Eye (tissue), 1 donor: ENCODE data around the gene NDUFB10.

Source experiments
- DNase-seq: peaks from one replicate; pipeline ENCODE4 v3.0.0-alpha.2; 2015

NDUFB10 gene

DNA sequence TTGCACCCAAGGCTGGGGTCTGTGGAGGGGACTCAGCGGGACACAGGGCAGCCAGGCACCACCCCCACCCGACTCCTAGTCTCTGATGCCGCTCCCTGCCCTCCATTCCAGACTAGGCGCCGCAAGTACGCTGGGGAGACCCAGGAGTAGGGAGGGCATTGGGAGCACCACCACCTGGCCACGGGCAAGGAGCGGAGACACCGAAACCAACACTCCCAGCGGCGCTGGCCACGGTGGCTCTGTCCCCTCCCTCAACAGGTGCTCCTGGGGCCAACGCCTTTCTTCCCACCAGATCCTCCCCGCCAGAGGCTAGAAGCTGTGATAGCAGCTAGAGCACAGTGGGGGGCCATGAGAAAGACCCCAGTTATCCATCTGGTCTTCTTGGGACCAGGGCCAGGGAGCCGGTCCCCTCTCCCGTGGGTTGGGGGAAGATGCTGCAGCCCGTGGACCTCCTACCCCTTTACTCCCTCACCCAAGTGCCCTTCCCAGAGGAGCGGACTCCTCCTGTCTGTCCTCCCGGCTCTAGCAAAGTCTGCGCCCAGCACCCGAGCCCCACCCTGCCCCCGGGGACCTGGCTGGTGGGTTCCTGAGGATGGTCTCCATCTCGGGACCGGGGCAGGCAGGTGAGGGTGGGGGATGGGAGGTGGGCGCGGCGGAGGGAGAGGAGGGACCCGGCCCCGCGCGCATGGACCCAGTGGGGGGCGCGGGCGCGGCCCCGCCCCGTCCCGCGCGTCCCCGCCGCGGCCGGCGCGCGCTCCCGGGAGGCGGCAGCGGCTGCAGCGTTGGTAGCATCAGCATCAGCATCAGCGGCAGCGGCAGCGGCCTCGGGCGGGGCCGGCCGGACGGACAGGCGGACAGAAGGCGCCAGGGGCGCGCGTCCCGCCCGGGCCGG is 30.1 kb downstream of the NDUFB10 start, which contains the start of gene SYNGR3:
Gene SYNGR3 (plus strand): TSS at position 762 of the 892 bp plus-strand sequence. CDS start 133 bp downstream, outside the sequence.
- peak; percentile 49 for DNase-seq

DNA sequence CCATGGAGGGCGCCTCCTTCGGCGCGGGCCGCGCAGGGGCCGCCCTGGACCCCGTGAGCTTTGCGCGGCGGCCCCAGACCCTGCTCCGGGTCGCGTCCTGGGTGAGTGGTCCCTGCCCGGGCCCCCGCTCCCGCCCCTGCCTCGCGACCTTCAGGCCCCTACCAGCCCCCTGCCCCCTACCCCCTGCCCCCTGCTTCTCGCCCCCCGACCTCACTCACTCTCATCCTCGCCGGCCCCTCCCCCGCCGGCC is 30.7 kb downstream of the NDUFB10 start:
- DNase-seq: no peak

DNA sequence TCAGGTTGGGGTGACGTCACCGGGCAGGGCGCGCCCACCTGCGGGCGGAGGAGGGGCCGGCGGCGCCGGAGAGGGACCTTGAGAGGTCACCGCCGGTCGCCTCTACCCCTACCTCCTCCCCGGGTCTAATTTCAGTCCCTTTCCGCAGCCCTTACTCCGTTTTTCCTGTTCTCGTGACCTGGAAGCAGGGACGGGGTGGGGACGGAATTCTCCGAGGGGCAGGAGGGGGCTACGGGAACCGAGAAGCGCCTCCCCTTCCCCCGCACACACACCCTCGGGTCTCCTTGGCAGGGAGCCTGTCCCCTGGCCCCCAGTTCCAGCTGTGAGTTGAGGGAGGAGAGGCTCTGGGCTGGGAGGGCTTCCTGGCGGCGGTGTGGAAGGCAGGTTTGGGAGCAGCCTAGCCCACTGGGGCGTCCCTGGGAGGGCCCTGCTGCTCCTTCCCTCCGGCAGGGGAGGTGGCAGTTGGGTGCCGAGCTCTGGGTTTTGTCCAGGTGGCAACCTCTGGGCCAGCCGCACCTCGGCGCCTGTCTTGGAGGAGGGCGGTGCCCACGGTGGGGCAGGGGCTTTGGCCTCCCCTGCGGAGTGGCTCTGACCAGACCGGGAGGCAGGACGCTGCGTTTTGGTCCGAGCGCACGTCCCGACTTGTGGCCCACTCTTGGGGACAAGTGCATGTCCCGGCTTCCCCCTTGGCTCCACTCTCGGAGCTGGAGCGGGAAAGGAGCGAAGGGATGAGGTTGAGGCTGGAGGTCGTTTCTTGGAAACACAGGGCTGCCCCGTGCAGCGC is 31.2 kb downstream of the NDUFB10 start:
- peak; percentile 44 for DNase-seq

DNA sequence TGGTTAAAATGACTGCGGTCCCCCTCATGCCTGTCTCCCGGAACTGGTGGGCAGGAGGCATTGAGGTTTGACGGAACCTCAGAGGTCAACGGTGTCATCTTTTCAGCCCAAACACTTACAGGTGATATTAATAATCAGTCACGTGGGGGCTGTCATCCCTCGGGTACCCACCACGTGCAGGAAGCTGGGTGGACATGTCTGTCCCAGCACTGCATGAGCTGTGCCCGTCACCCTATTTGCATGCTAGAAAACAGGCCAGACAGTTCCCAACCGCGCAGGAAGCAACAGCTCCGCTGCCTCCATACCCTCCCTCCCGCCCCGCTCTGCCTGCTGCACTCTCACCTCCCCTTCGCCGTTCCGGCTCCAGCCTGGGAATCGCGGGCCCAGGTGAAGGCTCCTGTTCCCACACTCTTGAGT is 31.8 kb downstream of the NDUFB10 start:
- no peak for DNase-seq

DNA sequence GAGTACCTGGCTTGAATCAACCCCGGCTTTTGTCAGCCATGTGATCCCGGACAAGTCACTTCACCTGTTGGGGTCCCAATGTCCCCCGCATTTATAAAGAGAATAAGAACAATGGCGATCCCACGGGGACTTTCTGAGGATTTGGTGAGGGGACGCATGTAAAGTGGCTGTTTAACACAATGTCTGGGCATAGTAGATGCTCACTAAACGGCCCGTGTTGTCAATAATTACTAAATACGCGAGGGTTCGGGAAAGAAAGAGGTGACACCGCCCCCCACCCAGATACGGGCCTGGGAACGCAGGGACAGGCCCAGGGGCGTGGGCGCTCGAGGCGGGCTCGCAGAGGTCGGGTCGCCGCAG is 32.2 kb downstream of the NDUFB10 start:
- peak; percentile 46 for DNase-seq

DNA sequence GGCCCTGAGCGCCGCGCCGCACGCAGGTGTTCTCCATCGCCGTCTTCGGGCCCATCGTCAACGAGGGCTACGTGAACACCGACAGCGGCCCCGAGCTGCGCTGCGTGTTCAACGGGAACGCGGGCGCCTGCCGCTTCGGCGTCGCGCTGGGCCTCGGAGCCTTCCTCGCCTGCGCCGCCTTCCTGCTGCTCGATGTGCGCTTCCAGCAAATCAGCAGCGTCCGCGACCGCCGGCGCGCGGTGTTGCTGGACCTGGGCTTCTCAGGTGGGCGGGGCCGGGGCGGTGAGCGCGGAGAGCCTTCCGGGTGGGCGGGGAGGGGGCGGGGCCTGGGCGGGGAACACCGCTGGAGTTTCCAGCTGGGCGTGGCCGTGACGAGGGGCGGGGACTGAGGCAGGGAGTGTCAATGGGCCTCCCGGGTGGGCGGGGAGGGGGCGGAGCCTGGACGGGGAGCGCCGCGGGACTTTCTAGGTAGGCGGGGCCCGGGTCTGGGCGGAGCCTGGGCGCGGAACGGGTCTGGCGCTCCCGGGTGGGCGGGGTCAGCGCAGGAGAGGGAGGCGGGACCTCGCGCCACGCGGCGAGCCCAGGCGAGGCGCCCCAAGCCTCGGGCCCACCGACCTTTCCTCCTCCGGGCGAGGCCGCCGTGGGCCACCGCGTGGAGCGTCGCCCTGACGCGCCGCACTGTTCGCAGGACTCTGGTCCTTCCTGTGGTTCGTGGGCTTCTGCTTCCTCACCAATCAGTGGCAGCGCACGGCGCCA is 32.8 kb downstream of the NDUFB10 start:
- DNase-seq: peak; percentile 95

DNA sequence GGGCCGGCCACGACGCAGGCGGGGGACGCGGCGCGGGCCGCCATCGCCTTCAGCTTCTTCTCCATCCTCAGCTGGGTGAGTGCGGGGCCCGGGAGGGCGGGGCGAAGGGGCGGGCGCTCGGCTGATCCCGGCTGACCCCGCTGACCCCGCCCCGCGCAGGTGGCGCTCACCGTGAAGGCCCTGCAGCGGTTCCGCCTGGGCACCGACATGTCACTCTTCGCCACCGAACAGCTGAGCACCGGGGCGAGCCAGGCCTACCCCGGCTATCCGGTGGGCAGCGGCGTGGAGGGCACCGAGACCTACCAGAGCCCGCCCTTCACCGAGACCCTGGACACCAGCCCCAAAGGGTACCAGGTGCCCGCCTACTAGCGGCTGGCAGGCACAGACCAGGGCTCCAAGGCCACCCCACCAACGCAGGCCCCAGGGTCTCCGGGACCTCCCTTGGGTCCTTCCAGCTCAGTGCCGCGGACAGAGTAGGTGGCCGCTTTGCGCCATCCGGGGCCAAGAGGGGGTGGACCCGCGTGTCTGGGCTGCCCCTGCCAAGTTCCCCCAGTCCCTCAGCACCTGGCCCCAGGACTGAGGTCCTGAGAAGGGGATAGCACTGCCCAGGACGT is 33.5 kb downstream of the NDUFB10 start:
- peak; percentile 25 for DNase-seq

DNA sequence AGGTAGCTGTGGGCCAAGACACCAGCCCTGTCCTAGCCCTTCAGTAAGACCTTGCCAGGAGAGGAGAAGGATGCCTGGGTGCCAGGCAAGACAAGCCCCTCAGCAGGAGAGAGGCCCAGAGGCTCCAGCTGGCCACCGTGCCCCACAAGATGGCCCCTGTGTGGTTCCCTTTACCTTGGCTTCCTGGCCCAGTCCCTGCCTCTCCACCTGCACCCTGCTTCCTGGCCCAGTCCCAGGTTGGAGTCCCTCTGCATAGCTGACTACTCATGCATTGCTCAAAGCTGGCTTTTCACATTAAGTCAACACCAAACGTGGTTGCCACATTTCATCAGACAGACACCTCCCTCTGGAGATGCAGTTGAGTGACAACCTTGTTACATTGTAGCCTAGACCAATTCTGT is 34.4 kb downstream of the NDUFB10 start:
- no peak for DNase-seq

DNA sequence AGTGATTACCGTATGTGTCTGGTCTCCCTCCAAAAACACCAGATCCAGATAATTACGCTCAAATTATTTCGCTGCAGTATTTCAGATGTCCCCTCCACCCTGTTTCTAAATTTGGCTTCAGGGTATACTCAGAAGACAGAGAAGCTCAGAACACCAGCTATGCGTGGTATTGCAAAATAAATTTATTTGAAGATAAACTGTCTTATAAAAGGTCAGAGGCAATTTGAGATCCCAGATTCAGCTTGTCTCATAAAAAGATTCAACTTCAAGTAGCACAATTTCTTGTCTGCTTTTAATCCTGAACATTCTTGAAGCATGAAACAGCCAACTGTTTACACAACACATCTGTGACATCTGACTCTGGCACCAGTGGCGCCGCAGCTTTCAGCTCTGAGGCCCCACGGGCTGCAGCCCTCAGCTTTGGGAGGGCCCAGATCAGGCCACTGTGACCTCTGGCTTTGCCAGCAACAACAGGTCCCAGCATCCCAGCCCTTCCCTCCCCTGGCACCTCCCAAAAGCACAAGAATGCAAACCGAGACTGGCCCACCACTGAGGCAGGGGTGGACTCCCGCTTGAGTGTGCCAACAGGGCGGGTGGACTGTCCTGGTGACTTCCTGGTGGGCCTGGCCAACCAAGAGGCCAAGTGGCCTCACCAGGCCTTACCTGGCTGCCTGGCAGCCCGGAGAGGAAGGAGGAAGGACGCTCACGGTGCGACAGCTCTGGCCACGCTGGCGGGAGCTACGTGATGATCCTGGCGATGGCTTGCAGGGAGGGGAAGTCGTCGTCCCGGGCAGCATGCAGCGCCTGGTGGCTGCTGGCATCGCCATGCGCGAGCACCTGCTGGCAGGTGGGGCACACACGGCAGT is 38.4 kb downstream of the NDUFB10 start:
- DNase-seq: no peak

DNA sequence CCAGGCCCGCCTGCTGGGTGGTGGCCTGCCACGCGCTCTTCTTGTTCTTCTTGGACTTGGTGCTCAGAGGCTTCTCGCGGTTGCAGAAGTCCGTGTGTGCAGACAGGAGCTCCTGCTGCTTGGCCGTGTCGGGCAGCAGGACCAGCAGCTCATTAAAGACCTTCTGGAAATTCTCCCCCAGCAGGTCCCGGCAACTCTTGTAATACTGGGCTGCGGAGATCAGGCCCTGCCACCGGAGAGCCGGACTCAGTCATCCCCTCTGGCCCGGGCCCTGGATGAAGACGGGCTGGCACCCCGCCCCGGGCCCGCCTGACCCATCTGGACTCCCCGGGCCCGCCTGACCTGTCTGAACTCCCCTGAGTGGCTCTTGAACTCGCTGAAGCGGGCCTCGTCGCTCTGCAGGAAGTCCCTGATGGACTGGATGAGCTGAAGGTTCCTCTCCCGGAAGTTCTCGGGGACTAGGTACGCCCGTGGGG is 39.1 kb downstream of the NDUFB10 start:
- no peak for DNase-seq

DNA sequence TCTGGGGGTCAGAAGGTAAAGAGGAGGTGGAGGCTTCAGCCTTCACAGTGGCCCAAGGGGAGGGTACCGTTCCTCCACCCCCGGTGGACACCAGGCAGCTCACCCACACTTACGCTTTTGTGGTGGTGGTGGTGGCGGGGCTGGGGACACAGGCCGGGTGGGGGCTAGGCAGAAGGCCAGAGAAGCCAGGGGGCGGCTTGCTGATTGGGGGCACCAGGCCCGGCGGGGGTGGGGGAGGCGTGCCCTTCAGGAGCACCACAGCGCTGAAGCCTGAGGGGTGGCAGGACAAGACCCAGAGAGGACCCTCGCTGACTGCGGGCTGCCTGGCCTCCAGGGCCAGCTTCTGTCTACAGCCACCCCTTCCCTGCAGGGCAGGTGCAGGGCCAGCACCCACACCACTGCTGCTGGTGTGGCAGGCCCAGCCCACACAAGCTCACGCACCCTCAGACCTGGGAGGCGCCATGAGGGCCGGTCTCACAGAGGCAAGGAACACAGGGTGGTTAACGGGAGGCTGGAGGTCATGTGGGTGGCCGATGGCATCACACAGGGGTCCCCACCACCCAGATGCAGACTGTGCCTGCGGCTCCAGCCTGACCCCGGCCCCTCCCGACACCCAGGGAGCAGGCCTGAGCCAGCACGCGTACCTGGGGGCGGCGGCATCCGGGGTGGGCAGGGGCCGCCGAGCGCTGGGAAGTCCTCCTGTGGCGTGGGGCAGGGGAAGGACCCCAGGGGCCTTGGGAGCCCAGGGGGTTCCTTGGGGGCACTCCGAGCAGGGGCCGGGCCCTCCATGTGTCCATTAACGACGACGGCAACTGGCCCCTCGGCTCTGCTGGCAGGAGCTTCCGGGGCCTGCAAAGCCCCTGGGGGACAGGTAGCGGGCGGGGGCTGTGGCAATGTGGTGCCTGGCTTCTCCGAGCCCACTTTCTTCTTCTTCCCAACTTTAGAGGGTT is 39.8 kb downstream of the NDUFB10 start:
- no peak for DNase-seq

DNA sequence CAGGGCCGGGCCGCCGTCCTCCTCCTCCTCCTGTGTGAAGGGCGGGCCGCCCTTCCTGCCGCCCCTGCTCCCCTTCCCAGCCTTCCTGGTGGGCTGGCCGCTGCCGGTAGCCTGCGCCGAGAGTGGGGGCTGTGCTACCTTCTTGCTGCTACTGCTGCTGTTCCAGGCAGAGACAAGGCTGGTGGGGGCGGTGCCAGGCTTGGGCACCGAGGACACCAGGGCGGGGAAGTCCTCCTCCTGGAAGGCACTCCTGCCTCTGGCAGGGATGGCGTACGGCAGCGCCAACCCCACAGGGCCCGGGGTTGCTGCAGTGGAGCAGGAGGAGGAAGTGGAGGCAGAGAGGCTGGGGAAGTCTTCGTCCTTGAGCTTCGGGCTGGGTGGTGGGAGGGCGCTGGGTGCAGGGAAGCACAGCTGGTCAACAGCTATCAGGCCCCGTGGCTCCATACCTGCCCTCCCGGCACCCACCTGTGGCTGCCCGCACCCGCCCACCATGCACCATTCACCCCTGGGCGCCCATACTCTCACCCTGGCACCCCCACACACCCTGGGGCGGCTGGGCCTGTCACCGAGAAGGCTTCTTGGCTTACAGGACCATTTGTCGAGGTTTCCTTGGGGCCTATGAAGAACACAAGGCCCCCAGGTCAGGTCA is 40.7 kb downstream of the NDUFB10 start:
- no peak for DNase-seq

DNA sequence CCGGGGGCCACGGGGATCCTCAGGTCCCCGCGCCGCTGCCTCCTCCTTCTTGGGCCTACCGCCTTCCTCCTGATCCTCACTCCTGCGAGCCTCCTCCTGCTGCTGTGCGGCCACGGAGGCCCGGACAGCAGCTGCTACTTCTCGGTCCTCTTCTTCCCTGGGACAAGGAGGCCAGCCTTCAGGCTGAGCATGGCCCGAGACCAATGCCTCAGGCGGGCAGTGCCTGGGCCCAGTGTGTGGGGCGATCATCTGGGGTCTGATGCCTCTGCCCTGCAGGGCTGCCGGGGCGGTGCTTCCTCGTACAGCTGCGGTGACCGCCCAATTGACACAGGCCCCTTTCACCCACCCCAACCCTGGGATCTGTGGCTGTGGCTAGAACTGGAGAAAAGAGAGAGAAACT is 41.7 kb downstream of the NDUFB10 start:
- no peak for DNase-seq

DNA sequence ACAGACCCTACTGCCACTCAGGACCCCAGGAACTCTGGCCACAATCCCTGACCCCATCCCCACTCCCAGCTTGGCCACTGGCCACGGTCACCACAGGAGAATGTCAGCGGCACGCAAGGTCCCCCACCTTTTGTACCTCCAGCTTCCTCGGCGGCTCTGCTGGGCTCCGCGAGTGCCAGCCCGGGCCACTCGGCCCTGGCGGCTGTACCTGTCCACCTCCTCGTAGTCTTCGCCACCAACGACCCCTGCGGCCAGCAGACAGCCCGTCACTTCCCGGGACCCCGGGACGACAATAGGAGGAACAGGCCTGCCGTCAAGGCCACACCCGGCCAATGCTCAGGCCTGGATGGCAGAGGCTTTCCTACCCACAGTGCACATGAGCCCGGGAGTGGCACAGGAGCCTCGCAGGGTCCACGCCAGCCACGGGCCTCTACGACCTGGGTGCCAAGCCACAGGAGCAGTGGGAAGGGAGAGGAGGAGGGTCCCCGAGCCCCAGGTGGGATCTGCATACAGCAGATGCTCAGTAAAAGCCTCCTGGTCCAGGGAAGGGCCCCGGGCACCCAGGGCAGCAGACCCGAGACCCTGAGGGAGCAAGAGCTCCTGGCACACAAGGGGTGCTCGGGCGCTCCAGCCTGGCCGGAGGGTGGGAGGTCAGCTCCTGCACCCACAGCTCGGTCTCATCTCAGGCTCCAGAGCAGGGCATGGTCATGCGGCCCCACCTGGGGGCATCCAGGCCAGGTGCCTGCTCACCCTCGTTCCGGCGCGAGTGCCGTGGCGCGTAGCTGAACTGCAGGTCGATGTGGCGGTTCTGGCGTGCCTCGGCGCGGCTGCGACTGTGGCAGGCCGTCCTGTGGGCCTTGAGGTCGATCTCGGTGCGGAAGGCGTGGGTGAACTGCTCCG is 42.4 kb downstream of the NDUFB10 start:
- no peak for DNase-seq

DNA sequence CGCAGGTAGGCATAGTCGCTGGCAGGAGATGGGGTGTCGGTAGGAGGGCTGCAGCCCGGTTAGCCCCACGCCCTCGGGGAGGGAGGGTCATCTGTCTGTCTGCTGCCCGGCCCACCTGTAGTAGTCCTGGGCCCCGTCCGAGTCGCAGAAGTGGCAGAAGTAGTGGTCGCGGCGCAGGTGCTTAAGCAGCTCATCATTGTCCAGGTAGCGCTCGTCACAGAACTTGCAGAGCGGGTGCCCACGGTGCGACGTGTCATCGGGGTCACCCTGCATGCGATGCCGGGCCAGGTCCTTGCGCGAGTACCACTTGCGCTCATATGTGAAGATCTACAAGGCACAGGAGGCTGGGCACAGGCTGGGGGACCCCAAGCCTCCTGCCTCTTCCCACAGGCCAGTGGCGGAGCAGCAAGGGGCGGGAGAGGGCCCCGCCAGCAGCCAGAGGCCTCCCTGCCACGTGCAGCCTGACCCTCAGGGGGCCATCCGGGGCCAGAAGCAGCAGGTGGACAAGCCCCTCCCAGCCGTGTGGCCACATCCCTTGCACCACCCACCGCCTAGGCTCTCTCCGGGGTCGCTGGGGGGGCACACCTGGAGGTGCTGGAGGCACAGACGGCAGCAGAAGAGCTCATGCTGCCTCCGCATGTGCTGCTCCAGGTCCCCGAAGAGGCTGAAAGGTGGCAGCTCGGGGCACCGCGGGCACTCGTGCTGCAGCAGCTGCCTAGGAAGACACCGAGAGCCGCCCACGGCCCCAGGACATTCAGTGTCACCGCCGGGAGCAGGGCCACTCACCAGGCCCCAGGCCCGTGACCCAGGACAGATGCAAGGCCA is 43.3 kb downstream of the NDUFB10 start:
- DNase-seq: no peak

DNA sequence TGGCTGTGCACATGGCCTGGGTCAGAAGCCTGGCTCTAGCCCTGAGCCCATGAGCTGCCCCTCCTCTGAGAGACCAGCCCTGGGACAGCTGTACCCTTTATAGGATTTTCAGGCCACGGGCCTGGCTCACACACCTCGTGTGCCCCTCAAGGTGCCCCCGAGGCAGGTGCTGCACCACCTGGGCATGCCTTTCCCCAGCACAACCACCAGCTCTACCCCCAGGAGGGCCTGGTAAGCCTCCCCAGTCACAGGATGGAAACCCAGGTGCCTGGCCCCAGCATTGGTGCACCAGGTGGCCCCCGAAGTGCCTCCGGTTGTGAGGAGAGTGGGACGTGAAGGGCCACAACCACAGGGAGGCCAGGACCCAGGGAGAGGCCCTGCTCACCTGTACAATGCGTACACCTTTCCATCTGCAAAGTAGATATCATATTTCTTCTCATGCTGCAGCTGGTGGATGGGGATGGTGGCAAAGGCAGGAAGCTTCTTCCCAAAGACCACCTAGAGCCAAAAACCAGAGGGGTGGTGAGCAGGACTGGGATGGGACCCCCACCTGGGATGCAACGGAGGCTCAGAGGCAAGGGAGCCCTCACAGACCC is 44.0 kb downstream of the NDUFB10 start:
- DNase-seq: no peak

DNA sequence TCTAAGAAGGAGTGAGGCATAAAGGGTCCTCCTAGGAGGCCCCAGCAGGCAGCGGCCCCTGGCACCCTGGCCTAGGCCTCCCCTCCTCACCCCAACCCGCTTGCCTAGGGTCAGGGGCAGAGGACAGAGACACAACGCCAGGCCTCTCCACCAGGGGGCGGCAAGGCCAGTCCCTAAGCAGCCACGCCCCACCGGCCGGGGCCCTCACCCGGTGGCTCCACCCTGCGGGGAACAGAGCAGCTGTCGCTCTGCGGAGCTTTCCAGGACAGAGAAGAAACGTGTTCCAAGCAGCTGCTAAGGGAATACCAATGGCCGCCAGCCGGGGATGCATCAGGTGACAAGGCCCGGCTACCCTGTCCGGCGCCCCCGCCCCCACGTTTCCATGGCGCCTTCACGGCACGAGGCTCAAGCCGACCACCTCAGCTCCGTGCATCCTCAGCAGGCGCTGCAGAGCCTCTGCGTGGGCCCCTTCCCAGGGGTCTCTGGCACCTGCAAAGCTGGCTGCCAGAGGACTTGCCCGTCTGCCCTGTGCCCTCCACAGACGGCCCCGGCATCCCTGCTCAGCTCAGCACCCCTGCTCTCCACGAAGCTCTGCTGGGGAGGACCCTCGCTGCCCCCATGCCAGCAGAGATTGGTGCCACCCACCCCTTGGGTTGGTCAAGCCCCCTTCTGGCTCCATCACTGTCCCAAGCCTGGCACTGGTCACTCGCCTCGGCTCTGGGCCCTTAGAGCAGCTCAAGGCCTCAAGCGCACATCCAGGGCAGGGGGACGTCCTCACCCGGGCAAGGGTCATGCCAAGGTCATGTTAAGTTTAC is 44.7 kb downstream of the NDUFB10 start:
- peak; percentile 96 for DNase-seq
